Activated CD4-positive, alpha-beta T cell treated with anti-CD3 and anti-CD28 coated beads, Interleukin-2, Interleukin-4, amounts not matched to agents 100 ng/mL and 50 ng/mL, durations not matched to agents 16 hours and 8 hours (primary cell): Measurements from ENCODE around the gene HEMK1.

Experiments
- DNase-seq: peaks from one replicate; pipeline ENCODE4 v3.0.0-alpha.2; 2020; ENCODE audit warnings: low spot score

HEMK1 gene

DNA sequence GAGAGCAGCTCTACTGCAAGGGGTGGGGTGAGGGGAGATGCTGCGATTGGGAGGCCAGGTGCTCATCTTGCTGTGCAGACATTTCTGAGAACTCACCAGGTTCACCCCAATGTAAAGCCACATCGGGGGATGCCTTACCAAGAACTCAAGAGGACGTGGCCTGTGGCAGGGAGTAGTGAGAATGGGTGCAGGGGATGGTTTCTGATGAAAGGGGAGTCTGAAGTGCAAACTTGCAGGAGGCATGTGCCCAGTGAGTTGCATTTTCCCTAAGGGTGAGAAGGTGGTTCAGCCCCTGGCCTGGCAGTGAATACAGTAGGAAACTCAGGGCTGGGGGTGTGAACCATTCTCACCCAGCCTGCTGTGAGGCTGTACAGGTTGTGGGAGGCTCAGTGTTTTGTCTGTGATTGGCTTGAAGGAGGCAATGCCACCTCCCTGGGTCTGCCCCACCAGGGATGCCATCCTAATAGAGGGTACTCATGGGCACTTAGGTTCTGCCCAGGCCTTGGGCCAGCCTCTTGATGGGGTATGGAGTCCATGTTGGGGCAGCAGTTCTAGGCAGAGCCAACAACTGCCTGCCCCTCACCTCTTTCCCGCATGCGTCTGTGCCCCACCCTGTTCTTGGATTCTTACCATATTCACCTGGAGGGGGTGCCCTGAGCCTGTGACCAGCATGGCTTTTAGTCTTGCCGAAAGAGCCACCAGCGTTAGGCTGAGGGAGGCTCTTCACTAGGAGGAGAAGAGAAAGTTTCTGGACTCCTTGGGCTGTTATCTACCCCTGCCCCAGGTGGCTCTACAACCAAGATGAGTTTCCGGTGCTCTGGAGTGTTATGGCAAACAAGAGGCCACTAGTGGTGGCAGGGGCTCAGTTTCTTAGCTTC is 4.5 kb downstream of the HEMK1 start:
- peak; percentile 92 for DNase-seq

- DNase-seq = no peak
These were observed 5.1 kb downstream of the HEMK1 start for GRCh38 chr3:50574444-50574831.

DNA sequence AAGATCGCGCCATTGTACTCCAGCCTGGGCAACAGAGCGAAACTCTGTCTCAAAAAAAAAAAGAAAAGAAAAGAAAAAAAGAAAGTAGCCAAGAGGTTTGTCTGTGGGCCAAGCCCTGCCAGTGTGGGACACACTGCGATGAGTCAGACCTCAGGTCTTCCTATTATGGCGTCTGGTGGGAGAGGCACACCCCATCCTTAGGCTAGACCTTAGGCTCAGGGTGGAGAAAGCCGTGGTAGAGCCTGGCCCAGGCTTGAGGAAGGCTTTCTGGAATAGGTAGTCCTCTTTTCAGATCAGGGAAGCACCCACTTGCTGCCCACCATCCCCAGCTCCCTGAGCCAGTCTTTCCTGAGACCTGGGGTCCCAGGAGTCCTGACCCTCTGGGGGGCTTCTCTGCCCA is 6.0 kb downstream of the HEMK1 start:
- no peak for DNase-seq

DNA sequence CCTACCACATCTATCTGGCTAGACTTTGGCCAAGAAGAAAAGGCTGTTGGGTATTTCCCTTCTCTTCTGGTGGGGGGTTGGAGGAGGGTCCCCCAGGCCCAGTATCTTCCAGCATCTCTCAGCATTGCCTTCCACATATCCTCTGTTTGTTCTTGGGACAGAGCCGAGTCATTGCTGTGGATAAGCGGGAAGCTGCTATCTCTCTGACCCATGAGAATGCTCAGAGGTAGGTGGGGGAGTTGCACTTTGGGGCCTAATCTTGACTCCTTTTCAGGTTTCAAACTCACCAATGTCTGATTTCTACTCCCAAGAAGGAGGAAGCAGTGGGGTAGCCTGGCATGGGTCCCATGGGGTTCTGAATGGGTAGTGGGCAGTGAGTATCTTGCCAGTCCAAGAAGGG is 8.0 kb downstream of the HEMK1 start:
- no peak for DNase-seq

DNA sequence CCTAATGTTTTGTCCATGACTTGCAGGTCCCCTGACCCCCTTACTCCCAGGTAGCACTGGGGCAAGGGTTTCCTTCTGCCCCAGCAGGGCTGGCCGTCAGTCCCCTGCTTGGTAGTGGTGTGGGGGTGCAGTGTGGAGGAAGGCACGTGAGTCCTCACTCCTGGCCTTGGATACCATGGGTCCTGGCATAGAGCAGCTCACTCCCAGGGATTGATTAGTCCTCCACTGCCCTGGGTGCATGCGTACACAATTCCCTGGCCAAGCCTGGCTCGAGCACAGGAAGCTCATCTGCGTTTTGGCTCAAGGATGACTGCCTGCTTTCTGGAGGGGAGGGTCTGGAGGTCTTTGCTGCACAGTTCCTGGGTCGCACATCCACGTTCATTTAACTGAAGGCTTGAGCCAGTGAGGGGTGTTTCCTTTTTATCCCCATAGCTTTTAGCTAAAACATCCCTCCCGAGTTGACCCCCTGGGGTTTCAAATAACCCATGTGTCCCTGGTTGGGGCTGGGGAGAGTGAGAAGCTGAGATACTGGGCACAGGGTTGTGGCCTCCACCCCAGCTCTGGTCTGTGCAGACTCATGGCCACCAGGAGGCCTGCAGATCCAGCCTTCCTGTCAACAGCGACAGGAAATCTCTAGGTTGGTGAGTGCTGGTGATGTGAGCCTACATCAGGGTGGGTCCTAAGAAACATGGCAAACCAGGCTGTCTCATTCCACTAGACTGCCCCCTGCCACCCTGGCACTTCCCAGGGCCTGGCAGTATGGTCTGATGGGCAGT is 11.5 kb downstream of the HEMK1 start:
- no peak for DNase-seq

DNA sequence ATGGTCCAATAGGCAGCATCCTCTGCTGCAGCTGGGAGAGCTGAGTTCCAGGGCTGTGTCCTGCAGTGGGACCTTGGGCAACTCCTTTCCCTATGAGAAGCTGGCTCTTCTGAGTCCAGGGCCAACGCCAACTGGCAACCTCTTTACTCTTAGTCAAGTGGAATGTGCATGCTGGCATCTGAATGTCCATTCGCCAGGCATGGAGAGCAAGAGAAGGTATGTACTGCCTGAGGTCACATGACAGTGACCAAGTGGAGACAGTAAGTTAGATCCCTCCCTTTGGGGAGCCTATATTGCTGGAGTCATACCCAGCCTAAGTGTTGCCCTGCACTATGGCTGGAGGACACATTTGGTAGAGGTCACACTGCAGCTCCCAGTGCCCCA is 12.1 kb downstream of the HEMK1 start:
- DNase-seq = no peak

GRCh38 chr3:50582083-50582482 is 12.8 kb downstream of the HEMK1 start:
- DNase-seq = no peak

DNA sequence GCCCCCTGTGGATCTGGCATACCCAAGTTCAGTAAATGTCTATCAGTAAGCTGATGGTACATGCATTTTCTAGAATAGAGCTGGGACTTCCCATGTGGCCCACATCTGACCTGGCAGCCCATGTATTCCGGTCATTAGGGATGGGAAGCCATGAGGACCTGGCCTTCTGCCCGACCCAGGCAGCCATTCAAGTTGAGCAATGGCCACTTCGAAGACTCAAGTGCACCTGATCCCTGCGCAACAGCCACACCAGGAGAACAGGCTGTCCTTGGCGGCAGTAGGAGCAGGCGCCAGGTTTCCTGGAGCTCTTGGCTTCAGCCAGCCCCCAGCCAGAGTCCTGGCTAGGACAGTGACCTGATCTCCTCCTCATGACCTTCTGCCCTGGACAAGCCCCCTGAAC is 14.6 kb downstream of the HEMK1 start:
- DNase-seq = no peak

DNA sequence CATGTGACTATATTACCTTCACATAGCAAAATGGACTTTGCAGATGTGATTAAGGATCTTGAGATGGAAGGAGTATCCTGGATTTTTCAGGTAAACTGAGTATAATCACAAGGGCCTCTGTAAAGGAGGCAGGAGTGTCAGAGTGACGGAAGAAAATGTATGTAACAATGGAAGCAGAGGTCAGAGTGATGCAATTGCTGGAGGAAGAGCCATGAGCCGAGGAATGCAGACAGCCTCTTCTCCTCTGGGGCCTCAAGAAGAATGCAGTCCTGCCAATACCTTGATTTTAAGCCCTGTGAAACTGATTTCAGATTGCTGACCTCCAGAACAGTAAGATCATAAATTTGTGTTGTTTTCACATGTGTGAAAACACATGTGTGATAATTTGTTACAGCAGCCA is 15.1 kb downstream of the HEMK1 start:
- DNase-seq = no peak

DNA sequence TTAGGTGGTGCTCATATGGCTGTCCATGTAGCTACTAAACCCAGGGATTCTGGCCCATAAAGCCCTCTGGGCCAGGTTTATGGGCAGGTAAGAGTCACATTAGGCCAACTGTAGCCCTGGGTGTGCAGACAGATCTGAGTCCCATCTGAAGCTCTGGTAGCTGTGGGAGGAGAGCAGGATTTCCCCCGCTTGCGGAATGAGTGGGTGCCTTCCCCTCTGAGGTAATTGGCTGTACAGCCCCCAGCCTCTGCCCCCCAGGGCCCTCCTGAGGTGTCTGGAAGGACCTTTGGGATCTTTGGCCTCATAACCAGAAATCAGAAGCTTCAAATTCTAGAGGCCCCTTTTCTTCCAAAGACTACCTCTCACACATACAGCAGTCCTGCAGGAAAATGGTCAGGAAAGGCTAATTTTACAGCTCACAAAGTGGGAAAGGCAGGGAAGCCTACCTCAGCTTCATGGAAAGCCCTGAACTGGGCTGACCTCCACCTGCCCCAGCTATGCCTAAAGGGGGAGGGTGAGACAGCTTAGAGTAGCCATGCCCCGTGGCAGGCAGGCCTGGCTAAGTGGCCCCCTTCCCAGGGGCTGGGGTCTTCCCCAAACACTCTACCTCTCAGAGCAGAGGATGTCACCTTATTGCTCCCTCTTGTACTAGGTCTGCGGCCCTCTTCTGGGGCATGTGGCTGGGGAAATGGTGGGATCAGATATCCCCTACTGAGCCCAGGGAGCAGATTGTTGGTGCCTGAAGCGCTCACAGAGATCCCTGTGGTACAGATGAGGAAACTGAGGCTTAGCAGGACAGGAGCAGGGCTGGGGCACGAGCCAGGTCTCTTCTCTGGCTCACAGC is 16.8 kb downstream of the HEMK1 start:
- no peak for DNase-seq

GRCh38 chr3:50586763-50587070 is 17.4 kb downstream of the HEMK1 start:
- DNase-seq = no peak

- DNase-seq = no peak
These were observed 18.1 kb downstream of the HEMK1 start for GRCh38 chr3:50587373-50587772.

GRCh38 chr3:50587806-50588758 is 18.8 kb downstream of the HEMK1 start:
- DNase-seq = peak; percentile 92

DNA sequence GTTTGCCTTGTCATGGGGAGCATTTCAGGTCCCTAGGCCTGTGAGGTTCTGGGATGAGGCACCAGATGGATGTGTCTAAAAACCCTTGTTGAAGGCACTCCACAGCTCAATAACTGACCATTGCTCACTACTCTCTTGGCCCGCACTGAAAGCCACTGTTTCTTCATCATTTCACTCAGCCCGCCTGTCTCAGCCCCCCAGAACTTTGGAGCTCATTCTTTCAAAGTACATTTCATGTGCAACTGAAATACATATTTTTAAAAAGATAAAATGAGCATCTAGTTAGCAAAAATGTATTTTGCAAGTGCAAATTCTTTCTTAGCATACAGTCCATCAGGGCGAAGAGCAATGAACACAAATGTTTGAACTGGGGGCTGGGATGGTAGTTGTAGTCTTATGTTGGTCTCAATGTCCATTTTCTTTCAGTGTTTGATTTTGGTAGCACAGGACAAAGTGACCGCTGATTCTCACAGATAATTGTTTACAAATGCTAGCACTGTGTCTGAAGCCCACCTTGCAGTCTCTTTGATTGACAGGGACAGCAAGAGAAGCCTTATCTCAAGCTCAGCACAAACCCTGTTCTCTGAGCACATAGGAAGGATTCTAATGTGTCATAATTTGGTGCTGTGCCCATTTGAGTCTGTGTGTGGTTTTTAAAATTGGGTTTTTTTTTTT is 19.6 kb downstream of the HEMK1 start:
- DNase-seq = no peak

- DNase-seq = no peak
These were observed 21.9 kb downstream of the HEMK1 start for GRCh38 chr3:50591196-50591741.

DNA sequence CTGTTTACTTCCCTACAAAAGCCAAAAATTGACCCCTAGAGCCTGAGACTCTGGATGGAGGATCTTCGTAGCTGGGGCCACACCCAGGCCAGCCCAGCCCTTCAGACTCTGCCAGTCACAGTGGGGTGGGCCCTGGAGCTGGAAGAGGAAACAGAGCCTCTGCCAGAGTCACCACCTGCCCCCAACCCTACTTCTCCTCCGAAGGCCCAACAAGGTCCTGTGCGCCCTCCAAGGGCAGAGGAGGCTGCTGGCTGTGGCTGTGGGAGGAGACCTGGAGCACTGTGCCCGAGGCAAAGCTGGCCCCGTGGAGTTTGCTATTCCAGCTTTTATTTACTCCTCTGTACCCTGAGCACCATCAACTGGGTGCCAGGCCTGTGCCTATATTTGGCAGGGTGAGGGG is 23.2 kb downstream of the HEMK1 start:
- DNase-seq = no peak

GRCh38 chr3:50594253-50594785 is 25.0 kb downstream of the HEMK1 start:
- DNase-seq = no peak

GRCh38 chr3:50599115-50599715 is 29.9 kb downstream of the HEMK1 start:
- DNase-seq = no peak

DNA sequence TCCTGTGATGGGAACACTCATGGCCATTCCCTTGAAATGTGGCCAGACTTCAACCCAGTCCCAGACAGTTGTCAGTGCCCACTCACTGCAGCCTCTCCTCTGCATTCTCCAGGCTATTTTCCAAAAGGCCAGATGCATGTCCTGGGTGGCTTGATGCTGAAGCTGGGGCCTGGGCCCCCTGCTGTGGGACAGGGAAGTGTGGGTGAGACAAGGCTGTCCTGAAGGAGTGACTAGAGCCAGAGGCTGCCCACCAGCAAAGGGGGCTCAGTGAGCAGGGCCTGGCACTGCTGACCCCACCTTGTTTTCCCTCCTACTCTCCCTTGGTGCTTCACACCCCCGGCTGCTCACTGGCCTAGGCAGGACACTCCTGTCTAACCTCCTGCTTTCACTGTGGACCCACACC is 30.4 kb downstream of the HEMK1 start:
- DNase-seq = no peak
